ENCODE measurements around the gene HLA-DMB.
"Not testable (repeated sequence)": the region's sequence is repeated elsewhere in the genome, so short reads cannot be mapped to it uniquely, and the experiment has no call there.

Gene HLA-DMB

GRCh38 chr6:32947552-32948465 is 7.0 kb upstream of the HLA-DMB start:
- ChIA-PET CTCF (interaction anchor here (0.5 to 0.8 kb wide), 6 partner anchors 15 to 1312 kb away, joined by 3 to 5 read pairs (median 4); no protein-coding TSS in a partner anchor), POLR2A (ENCODE audit: low non-redundant PET) (no interaction called here)
- no peak overlapping the region for H3K27ac ChIP-seq
- peak; percentile 54 for DNase-seq (ENCODE audit: low spot score)
- TF ChIP-seq, protein P1, sequence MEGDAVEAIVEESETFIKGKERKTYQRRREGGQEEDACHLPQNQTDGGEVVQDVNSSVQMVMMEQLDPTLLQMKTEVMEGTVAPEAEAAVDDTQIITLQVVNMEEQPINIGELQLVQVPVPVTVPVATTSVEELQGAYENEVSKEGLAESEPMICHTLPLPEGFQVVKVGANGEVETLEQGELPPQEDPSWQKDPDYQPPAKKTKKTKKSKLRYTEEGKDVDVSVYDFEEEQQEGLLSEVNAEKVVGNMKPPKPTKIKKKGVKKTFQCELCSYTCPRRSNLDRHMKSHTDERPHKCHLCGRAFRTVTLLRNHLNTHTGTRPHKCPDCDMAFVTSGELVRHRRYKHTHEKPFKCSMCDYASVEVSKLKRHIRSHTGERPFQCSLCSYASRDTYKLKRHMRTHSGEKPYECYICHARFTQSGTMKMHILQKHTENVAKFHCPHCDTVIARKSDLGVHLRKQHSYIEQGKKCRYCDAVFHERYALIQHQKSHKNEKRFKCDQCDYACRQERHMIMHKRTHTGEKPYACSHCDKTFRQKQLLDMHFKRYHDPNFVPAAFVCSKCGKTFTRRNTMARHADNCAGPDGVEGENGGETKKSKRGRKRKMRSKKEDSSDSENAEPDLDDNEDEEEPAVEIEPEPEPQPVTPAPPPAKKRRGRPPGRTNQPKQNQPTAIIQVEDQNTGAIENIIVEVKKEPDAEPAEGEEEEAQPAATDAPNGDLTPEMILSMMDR (conservative IDR thresholded peaks at IDR 0.05; ENCODE audit: low read depth) = peak; percentile 70

GRCh38 chr6:32946893-32947292 is 6.1 kb upstream of the HLA-DMB start:
- ChIA-PET CTCF (interaction anchor here (0.6 to 0.7 kb wide), 2 partner anchors 109 to 1029 kb away, joined by 3 to 5 read pairs; no protein-coding TSS in a partner anchor), POLR2A (ENCODE audit: low non-redundant PET) (no interaction called here)
- DNase-seq (ENCODE audit: low spot score) = no peak
- no peak overlapping the region for H3K27ac ChIP-seq
- TF ChIP-seq, protein P1 (conservative IDR thresholded peaks at IDR 0.05; ENCODE audit: low read depth) = no peak

GRCh38 chr6:32945953-32946352 is 5.1 kb upstream of the HLA-DMB start:
- CTCF ChIA-PET = no interaction called here

GRCh38 chr6:32945108-32945760 is 4.4 kb upstream of the HLA-DMB start:
- ChIA-PET CTCF (interaction anchor here (0.5 to 1.9 kb wide), 2 partner anchors 8 to 11 kb away, joined by 3 to 11 read pairs; partner anchors contain the start of gene HLA-DMA), POLR2A (ENCODE audit: low non-redundant PET) (no interaction called here)
- TF ChIP-seq, protein P1 (conservative IDR thresholded peaks at IDR 0.05; ENCODE audit: low read depth) = no peak
- H3K27ac ChIP-seq = no peak overlapping the region
- no peak for DNase-seq (ENCODE audit: low spot score)

More at GRCh38 chr6:32945953-32946352, 5.1 kb upstream of the HLA-DMB start:
- DNase-seq (ENCODE audit: low spot score) = no peak
- no peak overlapping the region for H3K27ac ChIP-seq
- POLR2A ChIA-PET (ENCODE audit: low non-redundant PET) = no interaction called here
- TF ChIP-seq, protein P1 (conservative IDR thresholded peaks at IDR 0.05; ENCODE audit: low read depth) = no peak

- TF ChIP-seq, protein P1 (conservative IDR thresholded peaks at IDR 0.05; ENCODE audit: low read depth) = no peak
- no peak overlapping the region for H3K27ac ChIP-seq
- DNase-seq (ENCODE audit: low spot score) = no peak
- CTCF ChIA-PET = interaction anchor here (0.6 to 1.9 kb wide), 2 partner anchors 10 to 23 kb away, joined by 3 to 11 read pairs; no protein-coding TSS in a partner anchor
- POLR2A ChIA-PET (ENCODE audit: low non-redundant PET) = no interaction called here
Observed at GRCh38 chr6:32943864-32944649, 3.2 kb upstream of the HLA-DMB start.

DNA sequence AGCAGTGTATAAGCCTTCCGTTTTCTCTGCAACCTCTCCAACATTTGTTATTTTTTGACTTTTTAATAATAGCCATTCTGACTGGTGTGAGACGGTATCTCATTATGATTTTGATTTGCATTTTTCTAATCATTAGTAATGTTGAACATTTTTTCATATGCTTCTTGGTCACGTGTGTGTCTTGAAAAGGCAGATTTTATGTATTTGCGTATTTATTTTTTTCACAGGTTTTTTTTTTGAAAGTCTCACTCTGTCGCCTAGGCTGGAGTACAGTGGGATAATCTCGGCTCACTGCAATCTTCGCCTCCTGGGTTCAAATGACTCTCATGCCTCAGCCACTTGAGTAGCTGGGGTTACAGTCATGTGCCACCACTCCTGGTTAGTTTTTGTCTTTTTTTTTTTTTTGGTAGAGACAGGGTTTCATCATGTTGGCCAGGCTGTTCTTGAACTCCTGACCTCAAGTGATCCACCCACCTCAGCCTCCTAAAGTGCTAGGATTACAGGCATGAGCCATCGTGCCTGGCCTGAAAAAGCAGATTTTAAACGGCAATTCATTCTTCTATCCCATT is 1.8 kb upstream of the HLA-DMB start:
- CTCF ChIA-PET = interaction anchor here (0.7 to 1.1 kb wide), 2 partner anchors 25 to 1818 kb away, joined by 4 to 5 read pairs; no protein-coding TSS in a partner anchor
- DNase-seq (ENCODE audit: low spot score); H3K27ac ChIP-seq; POLR2A ChIA-PET (ENCODE audit: low non-redundant PET): not testable (repeated sequence)

Data from RWPE1 (cell line).